SKM-1 (cell line): ENCODE results near the gene WDR5.

Source experiments
- DNase-seq: peaks from one replicate; lab custom pipeline; 2025; ENCODE audit not compliant: unreplicated experiment; lab: John Stamatoyannopoulos, UW

The WDR5 gene

GRCh38 chr9:134205672-134206310 is 69.9 kb downstream of the WDR5 start:
- DNase-seq, result no peak

GRCh38 chr9:134206311-134207300 is 70.7 kb downstream of the WDR5 start:
- no peak for DNase-seq

DNA sequence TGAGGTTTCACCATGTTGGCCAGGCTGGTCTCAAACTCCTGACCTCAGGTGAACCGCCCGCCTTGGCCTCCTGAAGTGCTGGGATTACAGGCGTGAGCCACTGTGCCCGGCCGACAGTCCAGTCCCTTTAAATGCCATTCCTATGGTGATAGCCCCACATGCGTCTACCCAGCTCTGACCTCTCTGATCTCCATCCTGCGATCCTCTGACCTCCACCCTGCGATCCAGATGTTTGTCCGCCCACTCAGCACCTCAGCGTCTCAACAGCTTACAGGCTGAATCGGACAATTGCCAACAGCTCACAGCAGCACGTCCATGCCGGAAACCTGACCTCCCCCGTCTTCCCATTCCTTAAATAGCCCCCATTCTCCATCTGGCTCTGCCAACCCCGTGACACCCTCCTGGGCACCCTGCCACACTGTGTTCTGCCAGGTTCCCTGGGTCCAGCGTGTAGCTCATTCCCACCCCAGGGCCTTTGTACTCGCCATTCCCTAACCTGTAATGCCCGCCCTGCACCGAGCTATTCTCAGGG is 72.5 kb downstream of the WDR5 start:
- no peak for DNase-seq

DNA sequence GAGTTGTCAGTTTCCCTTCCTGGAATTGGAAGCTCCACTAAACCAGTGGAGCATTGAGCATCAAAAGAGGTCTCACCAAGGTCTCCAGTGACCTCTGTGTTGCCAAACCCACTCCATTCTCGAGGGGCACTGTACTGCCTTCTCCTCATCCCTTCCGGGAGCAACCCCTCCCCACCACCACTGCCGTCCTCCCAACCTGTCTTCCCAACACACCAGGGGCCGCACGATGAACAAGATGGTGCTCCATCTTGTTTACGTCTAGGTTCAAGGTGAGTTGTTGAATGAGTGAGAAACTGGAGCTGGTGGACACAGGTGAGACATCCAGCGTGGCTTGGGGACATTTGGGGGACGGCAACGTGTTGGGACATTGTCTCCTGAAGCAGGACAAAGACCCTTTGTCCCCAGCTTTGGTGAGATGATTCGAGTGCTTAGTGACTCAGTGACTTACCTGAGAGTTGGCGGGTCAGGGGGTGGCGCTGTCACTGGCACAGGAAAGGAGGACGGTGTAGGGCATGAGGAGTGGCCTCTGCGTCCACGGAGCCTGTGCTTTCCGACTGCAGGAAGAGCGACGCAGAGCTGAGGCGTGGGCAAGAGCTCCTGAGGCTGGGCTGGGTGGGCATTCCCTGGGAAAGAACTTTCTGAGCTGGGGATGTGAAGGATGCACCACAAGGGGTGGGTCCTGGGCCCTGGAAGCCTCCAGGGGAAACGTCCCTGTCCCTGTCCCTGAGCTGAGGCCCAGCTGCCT is 73.3 kb downstream of the WDR5 start:
- DNase-seq, result no peak
